ENCODE data around the gene RASL11B. TPM values are rescaled to one million over a fixed set of nuclear protein-coding genes. Genes with fewer than 3 reads are reported as not detected.
A peak's percentile ranks its signal among the peaks of the same experiment; 100 is the strongest.

The RASL11B gene
- polyA plus RNA-seq, 1 donor (not counting 4 experiments of a cell fraction or from before 2014, with no cell fraction given) = 1.4 TPM

DNA sequence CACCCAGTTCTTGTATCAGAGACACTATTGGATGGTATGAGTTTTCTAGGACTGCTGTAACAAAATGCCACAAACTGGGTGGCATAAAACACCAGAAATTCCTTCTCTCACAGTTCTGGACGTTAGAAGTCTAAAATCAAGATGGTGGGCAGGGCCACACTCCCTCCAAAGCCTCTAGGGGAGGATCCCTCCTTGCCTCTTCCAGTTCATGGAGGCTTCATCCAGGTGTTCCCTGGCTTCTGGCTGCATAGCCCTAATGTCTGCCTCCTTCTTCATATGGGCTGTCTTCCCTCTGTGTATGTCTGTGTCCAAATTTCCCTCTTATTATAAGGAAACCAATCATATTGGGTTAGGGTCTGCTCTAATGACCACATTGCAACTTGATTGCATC lies 38.4 kb upstream of the RASL11B start:
- TF ChIP-seq, protein P1, sequence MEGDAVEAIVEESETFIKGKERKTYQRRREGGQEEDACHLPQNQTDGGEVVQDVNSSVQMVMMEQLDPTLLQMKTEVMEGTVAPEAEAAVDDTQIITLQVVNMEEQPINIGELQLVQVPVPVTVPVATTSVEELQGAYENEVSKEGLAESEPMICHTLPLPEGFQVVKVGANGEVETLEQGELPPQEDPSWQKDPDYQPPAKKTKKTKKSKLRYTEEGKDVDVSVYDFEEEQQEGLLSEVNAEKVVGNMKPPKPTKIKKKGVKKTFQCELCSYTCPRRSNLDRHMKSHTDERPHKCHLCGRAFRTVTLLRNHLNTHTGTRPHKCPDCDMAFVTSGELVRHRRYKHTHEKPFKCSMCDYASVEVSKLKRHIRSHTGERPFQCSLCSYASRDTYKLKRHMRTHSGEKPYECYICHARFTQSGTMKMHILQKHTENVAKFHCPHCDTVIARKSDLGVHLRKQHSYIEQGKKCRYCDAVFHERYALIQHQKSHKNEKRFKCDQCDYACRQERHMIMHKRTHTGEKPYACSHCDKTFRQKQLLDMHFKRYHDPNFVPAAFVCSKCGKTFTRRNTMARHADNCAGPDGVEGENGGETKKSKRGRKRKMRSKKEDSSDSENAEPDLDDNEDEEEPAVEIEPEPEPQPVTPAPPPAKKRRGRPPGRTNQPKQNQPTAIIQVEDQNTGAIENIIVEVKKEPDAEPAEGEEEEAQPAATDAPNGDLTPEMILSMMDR (optimal IDR thresholded peaks at IDR 0.05 in 1 of 3, IDR thresholded peaks at IDR 0.05 in 1 of 3, conservative IDR thresholded peaks at IDR 0.05 in 1 of 3; ENCODE audit: extremely low read depth in 1 of 3, insufficient read depth in 2 of 3, low read length in 3 of 3) = no peak
- no peak for TF ChIP-seq EZH2 (IDR thresholded peaks at IDR 0.05; ENCODE audit: low read length)
- H4K20me1 ChIP-seq (ENCODE audit: control insufficient read depth, extremely low read depth, insufficient read depth, low read length) = no peaks in the 10 kb centered on the region
- H3K36me3 ChIP-seq (ENCODE audit: control insufficient read depth in 2 of 2, extremely low read depth in 1 of 2, insufficient read depth in 2 of 2, low read length in 2 of 2) = no peaks in the 10 kb centered on the region
- H3K9me3 ChIP-seq (ENCODE audit: control insufficient read depth, low read depth, low read length) = no peaks in the 10 kb centered on the region
- no peak for DNase-seq (ENCODE audit: low read depth, low spot score)
- H2AFZ ChIP-seq (ENCODE audit: control insufficient read depth, low read length) = no peak overlapping the region
- no peak overlapping the region for H3K4me3 ChIP-seq (ENCODE audit: control insufficient read depth in 2 of 3, extremely low read depth in 1 of 3, insufficient read depth in 2 of 3, low read depth in 1 of 3, low read length in 3 of 3)
- dilution Hi-C loops (cut with MboI; ENCODE audit: extremely low pct_ligation_motif_present, low sequenced_read_pairs) = no loop called here
- H3K27ac ChIP-seq (ENCODE audit: control insufficient read depth, insufficient read depth, low read length) = peak overlapping the region; percentile 74
- H3K4me1 ChIP-seq (ENCODE audit: control insufficient read depth, extremely low read depth, insufficient read depth, low read length) = peaks cover 23% of the 10 kb centered on the region
- no peaks in the 10 kb centered on the region for H3K79me2 ChIP-seq (ENCODE audit: control insufficient read depth, insufficient read depth, low read length)
- no peaks in the 10 kb centered on the region for H3K9me1 ChIP-seq (ENCODE audit: control insufficient read depth, extremely low read depth, insufficient read depth, low read length)
- H3K4me2 ChIP-seq (ENCODE audit: control insufficient read depth, extremely low read depth, insufficient read depth, low read depth, low read length) = peak overlapping the region; percentile 50
- FAIRE-seq = no peak
- no peaks in the 10 kb centered on the region for H3K27me3 ChIP-seq (ENCODE audit: control insufficient read depth, extremely low read depth, insufficient read depth, low read length)
- H3K9ac ChIP-seq (ENCODE audit: control insufficient read depth, extremely low read depth, insufficient read depth, low read length) = no peak overlapping the region

DNA sequence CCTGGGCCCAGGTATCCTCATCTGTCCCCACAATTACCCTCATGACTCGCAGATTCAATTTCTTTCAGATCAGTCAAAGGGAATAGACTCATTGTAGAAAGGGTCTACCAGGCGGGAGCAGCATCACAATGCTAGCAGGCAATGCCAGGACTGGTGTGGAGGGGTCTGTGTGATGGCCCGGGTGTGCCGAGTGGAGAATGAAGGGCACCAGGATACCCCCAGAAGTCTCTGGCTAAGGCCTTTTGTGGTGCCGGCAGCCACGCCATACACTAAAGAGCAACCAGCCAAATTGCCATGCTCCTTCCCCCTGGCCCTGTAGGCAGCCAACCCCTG lies 37.9 kb upstream of the RASL11B start:
- Histone ChIP-seq H3K9me1 (ENCODE audit: control insufficient read depth, extremely low read depth, insufficient read depth, low read length) (no peaks in the 10 kb centered on the region), H3K4me3 (ENCODE audit: control insufficient read depth in 2 of 3, extremely low read depth in 1 of 3, insufficient read depth in 2 of 3, low read depth in 1 of 3, low read length in 3 of 3) (no peak overlapping the region), H2AFZ (ENCODE audit: control insufficient read depth, low read length) (no peak overlapping the region), H3K36me3 (ENCODE audit: control insufficient read depth in 2 of 2, extremely low read depth in 1 of 2, insufficient read depth in 2 of 2, low read length in 2 of 2) (no peaks in the 10 kb centered on the region), H3K27me3 (ENCODE audit: control insufficient read depth, extremely low read depth, insufficient read depth, low read length) (no peaks in the 10 kb centered on the region), H3K27ac (ENCODE audit: control insufficient read depth, insufficient read depth, low read length) (peak overlapping the region; percentile 74), H3K4me2 (ENCODE audit: control insufficient read depth, extremely low read depth, insufficient read depth, low read depth, low read length) (peak overlapping the region; percentile 50), H4K20me1 (ENCODE audit: control insufficient read depth, extremely low read depth, insufficient read depth, low read length) (no peaks in the 10 kb centered on the region), H3K9ac (ENCODE audit: control insufficient read depth, extremely low read depth, insufficient read depth, low read length) (no peak overlapping the region), H3K79me2 (ENCODE audit: control insufficient read depth, insufficient read depth, low read length) (no peaks in the 10 kb centered on the region), H3K4me1 (ENCODE audit: control insufficient read depth, extremely low read depth, insufficient read depth, low read length) (peaks cover 23% of the 10 kb centered on the region), H3K9me3 (ENCODE audit: control insufficient read depth, low read depth, low read length) (no peaks in the 10 kb centered on the region)
- no peak for TF ChIP-seq EZH2 (IDR thresholded peaks at IDR 0.05; ENCODE audit: low read length)
- TF ChIP-seq, protein P1 (optimal IDR thresholded peaks at IDR 0.05 in 1 of 3, IDR thresholded peaks at IDR 0.05 in 1 of 3, conservative IDR thresholded peaks at IDR 0.05 in 1 of 3; ENCODE audit: extremely low read depth in 1 of 3, insufficient read depth in 2 of 3, low read length in 3 of 3) = no peak
- peak; percentile 26 for FAIRE-seq
- no peak for DNase-seq (ENCODE audit: low read depth, low spot score)
- dilution Hi-C loops (cut with MboI; ENCODE audit: extremely low pct_ligation_motif_present, low sequenced_read_pairs) = no loop called here

Measured in keratinocyte (primary cell).